SK-N-SH treated with all-trans-retinoic acid at 6 μM for 48 hours (cell line): Measurements from ENCODE around the gene SAG.

Experiments
- ATAC-seq: fragments of 200-7000 bp; cut with Tn5 transposase; 3 replicates; pipeline ENCODE4 v1.9.1; 2020; ENCODE audit warnings: mild to moderate bottlenecking, moderate library complexity
- ARNTL ChIP-seq: fragments of 450-650 bp; formaldehyde crosslinking; IDR thresholded peaks from 2 replicates; pipeline ENCODE4 v1.5.0; 2020; ENCODE audit warnings: low read depth, mild to moderate bottlenecking, moderate library complexity, borderline replicate concordance
- BACH2 ChIP-seq: fragments of 250-450 bp; sonication (Bioruptor Pico); IDR thresholded peaks from 2 replicates; pipeline ENCODE4 v1.9.0; 2021; ENCODE audit warnings: mild to moderate bottlenecking, borderline replicate concordance
- CSDC2 ChIP-seq: fragments of 250-450 bp; sonication (Bioruptor Pico); IDR thresholded peaks from 2 replicates; pipeline ENCODE4 v1.5.0; 2020; ENCODE audit warnings: mild to moderate bottlenecking, moderate library complexity
- ESRRG ChIP-seq: fragments of 250-450 bp; sonication (Bioruptor Pico); IDR thresholded peaks from 2 replicates; pipeline ENCODE4 v1.6.1; 2021; ENCODE audit warnings: mild to moderate bottlenecking
- GLIS3 ChIP-seq: fragments of 250-450 bp; sonication (Bioruptor Pico); IDR thresholded peaks from 2 replicates; pipeline ENCODE4 v1.5.0; 2020; ENCODE audit warnings: mild to moderate bottlenecking, moderate library complexity
- ISL1 ChIP-seq: fragments of 250-450 bp; sonication (Bioruptor Pico); IDR thresholded peaks from 2 replicates; pipeline ENCODE4 v2.1.2; 2022; ENCODE audit warnings: mild to moderate bottlenecking, moderate library complexity
- OSR1 ChIP-seq: fragments of 250-450 bp; sonication (Bioruptor Pico); IDR thresholded peaks from 2 replicates; pipeline ENCODE4 v1.8.0; 2022; ENCODE audit warnings: moderate library complexity, mild to moderate bottlenecking, inconsistent platforms
- PATZ1 ChIP-seq: fragments of 250-450 bp; sonication (Bioruptor Pico); IDR thresholded peaks from 2 replicates; pipeline ENCODE4 v1.8.0; 2020; ENCODE audit warnings: mild to moderate bottlenecking, moderate library complexity, borderline replicate concordance
- PPARA ChIP-seq: fragments of 250-450 bp; sonication (Bioruptor Pico); IDR thresholded peaks from 2 replicates; pipeline ENCODE4 v1.5.0; 2020; ENCODE audit warnings: mild to moderate bottlenecking, borderline replicate concordance
- RARB ChIP-seq: fragments of 250-450 bp; sonication (Bioruptor Pico); IDR thresholded peaks from 2 replicates; pipeline ENCODE4 v1.8.0; 2021; ENCODE audit warnings: mild to moderate bottlenecking, moderate library complexity
- SNAI2 ChIP-seq: fragments of 250-450 bp; sonication (Bioruptor Pico); IDR thresholded peaks from 2 replicates; pipeline ENCODE4 v1.5.0; 2020; ENCODE audit warnings: mild to moderate bottlenecking, moderate library complexity
- TCF4 ChIP-seq: fragments of 250-450 bp; sonication (Bioruptor Pico); IDR thresholded peaks from 2 replicates; pipeline ENCODE4 v1.8.0; 2021; ENCODE audit warnings: mild to moderate bottlenecking, moderate library complexity, borderline replicate concordance
- TOX ChIP-seq: fragments of 250-450 bp; sonication (Bioruptor Pico); IDR thresholded peaks from 2 replicates; pipeline ENCODE4 v1.8.0; 2021; ENCODE audit warnings: mild to moderate bottlenecking, moderate library complexity, borderline replicate concordance
- TSHZ2 ChIP-seq: fragments of 250-450 bp; sonication (Bioruptor Pico); IDR thresholded peaks from 2 replicates; pipeline ENCODE4 v1.5.0; 2020; ENCODE audit warnings: mild to moderate bottlenecking, moderate library complexity
- ZC3H10 ChIP-seq: fragments of 250-450 bp; sonication (Bioruptor Pico); IDR thresholded peaks from 2 replicates; pipeline ENCODE4 v1.5.1; 2021; ENCODE audit warnings: mild to moderate bottlenecking, moderate library complexity
- ZFP3 ChIP-seq: fragments of 250-450 bp; sonication (Bioruptor Pico); IDR thresholded peaks from 2 replicates; pipeline ENCODE4 v1.5.0; 2020; ENCODE audit warnings: mild to moderate bottlenecking, moderate library complexity
- ZFP30 ChIP-seq: fragments of 450-650 bp; formaldehyde crosslinking; IDR thresholded peaks from 2 replicates; pipeline ENCODE4 v1.5.0; 2022; ENCODE audit warnings: mild to moderate bottlenecking, moderate library complexity
- ZNF565 ChIP-seq: fragments of 450-650 bp; formaldehyde crosslinking; conservative IDR thresholded peaks from 2 replicates; pipeline ENCODE4 v1.5.0; 2020; ENCODE audit warnings: low read depth, mild to moderate bottlenecking, moderate library complexity
- ZNF70 ChIP-seq: fragments of 450-650 bp; formaldehyde crosslinking; IDR thresholded peaks from 2 replicates; pipeline ENCODE4 v1.5.0; 2020; ENCODE audit warnings: mild to moderate bottlenecking, moderate library complexity
- ZNF8 ChIP-seq: fragments of 450-650 bp; formaldehyde crosslinking; IDR thresholded peaks from 2 replicates; pipeline ENCODE4 v1.5.0; 2020; ENCODE audit warnings: mild to moderate bottlenecking, moderate library complexity
- TF ChIP-seq, protein P1 (sequence below): fragments of 250-450 bp; sonication (Bioruptor Pico); IDR thresholded peaks from 2 replicates; pipeline ENCODE4 v1.5.1; 2021; ENCODE audit warnings: mild to moderate bottlenecking, moderate library complexity

The SAG gene

DNA sequence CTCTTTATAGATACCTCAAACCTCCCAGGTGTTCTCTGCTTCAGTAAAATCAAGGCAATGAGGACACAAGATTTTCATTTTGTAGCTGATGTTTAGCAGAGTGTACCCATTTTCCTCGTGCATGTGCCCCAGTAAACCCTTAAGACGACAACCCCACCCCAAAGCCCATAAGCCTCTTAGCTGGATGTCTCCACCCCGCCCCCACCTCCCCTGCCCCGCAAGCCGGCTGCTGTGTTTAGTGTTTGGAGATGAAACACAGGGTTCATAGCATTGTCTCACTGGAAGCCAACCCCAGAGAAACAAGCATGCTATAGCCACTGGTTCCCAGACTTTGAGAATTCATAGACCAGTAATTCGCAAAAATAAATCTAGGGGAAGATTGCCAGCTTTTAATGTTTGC lies 5.8 kb upstream of the SAG start:
- TF ChIP-seq, protein P1, sequence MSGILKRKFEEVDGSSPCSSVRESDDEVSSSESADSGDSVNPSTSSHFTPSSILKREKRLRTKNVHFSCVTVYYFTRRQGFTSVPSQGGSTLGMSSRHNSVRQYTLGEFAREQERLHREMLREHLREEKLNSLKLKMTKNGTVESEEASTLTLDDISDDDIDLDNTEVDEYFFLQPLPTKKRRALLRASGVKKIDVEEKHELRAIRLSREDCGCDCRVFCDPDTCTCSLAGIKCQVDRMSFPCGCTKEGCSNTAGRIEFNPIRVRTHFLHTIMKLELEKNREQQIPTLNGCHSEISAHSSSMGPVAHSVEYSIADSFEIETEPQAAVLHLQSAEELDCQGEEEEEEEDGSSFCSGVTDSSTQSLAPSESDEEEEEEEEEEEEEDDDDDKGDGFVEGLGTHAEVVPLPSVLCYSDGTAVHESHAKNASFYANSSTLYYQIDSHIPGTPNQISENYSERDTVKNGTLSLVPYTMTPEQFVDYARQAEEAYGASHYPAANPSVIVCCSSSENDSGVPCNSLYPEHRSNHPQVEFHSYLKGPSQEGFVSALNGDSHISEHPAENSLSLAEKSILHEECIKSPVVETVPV (CRISPR knock-in tag) = no peak
- TF ChIP-seq SNAI2 (CRISPR knock-in tag) (no peak), ZNF70 (CRISPR knock-in tag) (no peak), TOX (CRISPR knock-in tag) (no peak), ZNF8 (CRISPR knock-in tag) (no peak), PATZ1 (CRISPR knock-in tag) (no peak), ZNF565 (CRISPR knock-in tag) (no peak), CSDC2 (CRISPR knock-in tag) (no peak)
- TF ChIP-seq, all 23 proteins: peak for 0
- no peak for ATAC-seq

DNA sequence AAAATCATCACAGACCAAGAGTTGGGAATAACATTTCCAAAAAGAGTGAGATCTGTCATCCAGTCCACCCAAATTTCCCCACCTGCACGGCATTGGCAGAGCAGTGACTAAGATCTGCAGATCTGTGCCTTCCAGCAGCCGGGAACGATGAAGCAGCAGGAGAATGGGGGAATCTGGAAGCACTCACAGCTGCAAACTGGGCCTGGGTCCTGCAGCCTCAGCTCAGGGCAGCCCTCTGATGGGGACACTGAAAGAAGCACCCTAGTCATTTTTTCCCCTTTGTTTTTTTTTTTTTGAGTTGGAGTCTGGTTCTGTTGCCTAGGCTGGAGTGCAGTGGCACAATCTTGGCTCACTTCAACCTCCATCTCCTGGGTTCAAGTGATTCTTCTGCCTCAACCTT lies 4.4 kb upstream of the SAG start:
- no peak for TF ChIP-seq TCF4 (CRISPR knock-in tag)
- TF ChIP-seq CSDC2 (CRISPR knock-in tag) = no peak
- TF ChIP-seq, protein P1 (CRISPR knock-in tag) = no peak
- TF ChIP-seq ZC3H10 (CRISPR knock-in tag) = no peak
- TF ChIP-seq ZFP3 (CRISPR knock-in tag) = no peak
- no peak for TF ChIP-seq ARNTL (CRISPR knock-in tag)
- TF ChIP-seq ZFP30 (CRISPR knock-in tag) = no peak
- TF ChIP-seq TOX (CRISPR knock-in tag) = no peak
- no peak for TF ChIP-seq OSR1
- TF ChIP-seq ZNF8 (CRISPR knock-in tag) = no peak
- TF ChIP-seq ISL1 (CRISPR knock-in tag) = no peak
- TF ChIP-seq ESRRG (CRISPR knock-in tag) = no peak
- no peak for TF ChIP-seq RARB (CRISPR knock-in tag)
- TF ChIP-seq ZNF565 (CRISPR knock-in tag) = no peak
- no peak for TF ChIP-seq PATZ1 (CRISPR knock-in tag)
- no peak for ATAC-seq

DNA sequence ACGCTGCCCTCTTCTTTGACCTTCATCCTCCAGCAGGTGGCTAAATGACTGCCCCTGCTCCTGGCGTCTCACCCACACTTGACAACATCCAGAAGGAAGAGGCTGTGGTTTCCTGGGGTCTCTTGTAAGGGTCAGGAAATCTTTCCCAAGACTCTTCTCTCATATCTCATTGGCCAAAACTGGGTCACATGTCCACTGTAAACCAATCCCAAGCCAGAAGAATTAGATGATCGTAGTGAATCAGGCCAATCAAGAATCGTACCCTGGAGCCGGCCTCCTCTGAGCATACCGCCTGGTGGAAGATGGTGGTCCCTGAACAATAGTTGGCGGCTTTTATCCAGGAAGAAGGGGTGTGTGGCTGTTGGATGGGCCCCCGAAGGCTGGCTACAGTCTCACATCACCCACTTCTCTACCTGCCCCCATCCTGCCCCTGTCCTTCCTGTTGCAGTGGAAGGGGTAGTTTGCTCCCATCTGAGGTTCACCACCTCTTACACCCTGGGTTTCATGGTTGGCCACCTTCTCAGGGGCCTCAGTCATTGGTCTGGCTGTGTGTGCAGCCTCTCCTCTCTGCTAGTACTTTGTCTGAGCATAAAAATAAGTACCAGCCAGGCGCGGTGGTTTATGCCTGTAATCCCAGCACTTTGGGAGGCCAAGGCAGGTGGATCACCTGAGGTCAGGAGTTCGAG lies 3.8 kb downstream of the SAG start:
- TF ChIP-seq TSHZ2 (CRISPR knock-in tag) (no peak), CSDC2 (CRISPR knock-in tag) (no peak), ZNF8 (CRISPR knock-in tag) (no peak), BACH2 (CRISPR knock-in tag) (no peak), PPARA (CRISPR knock-in tag) (no peak), ZFP30 (CRISPR knock-in tag) (no peak), SNAI2 (CRISPR knock-in tag) (no peak), ZNF70 (CRISPR knock-in tag) (no peak), GLIS3 (CRISPR knock-in tag) (no peak), ESRRG (CRISPR knock-in tag) (no peak)
- TF ChIP-seq, all 23 proteins: peak for 0
- ATAC-seq = no peak
